Body of pancreas (tissue), 4 donors: Measurements from ENCODE around the gene IER5. TPM values are rescaled to one million over a fixed set of nuclear protein-coding genes. Genes with fewer than 3 reads are reported as not detected.
A peak's percentile ranks its signal among the peaks of the same experiment; 100 is the strongest.

Experiments
- ATAC-seq: fragments of 150-250 bp; one replicate; pipeline ENCODE4 v1.9.1; 2016
- DNase-seq, 4 donors: peaks; one replicate each; pipeline ENCODE4 v3.0.0-alpha.2; 2019
- H3K27ac ChIP-seq, 4 donors: fragments of 200-600 bp; sonication (generic); 1 replicate in 3 of 4; 2 replicates in 1 of 4; pipeline versions ENCODE4 v1.5.1 to v1.6.1; 2016 to 2019; ENCODE audit warnings: mild to moderate bottlenecking in 1 of 4, mixed read lengths in 1 of 4, moderate library complexity in 1 of 4
- H3K27me3 ChIP-seq, 2 donors: fragments of 200-600 bp; sonication (generic); one replicate each; pipeline ENCODE4 v1.6.0; 2016; ENCODE audit warnings: mild to moderate bottlenecking in 1 of 2
- H3K36me3 ChIP-seq, 2 donors: fragments of 200-600 bp; sonication (generic); replicated peaks in 1 of 2; 2 replicates each; pipeline ENCODE4 v1.5.1; 2016; ENCODE audit warnings: low read depth in 2 of 2; ENCODE audit not compliant: insufficient read depth in 1 of 2
- H3K4me1 ChIP-seq: fragments of 200-600 bp; sonication (generic); one replicate; pipeline ENCODE4 v1.6.0; 2016
- H3K4me3 ChIP-seq, 2 donors: fragments of 200-600 bp; sonication (generic); 1 replicate in 1 of 2; 2 replicates in 1 of 2; pipeline ENCODE4 v1.5.1; 2016 to 2019
- H3K9me3 ChIP-seq, 3 donors: fragments of 200-600 bp; sonication (generic); 1 replicate in 2 of 3; 2 replicates in 1 of 3; pipeline ENCODE4 v1.5.1; 2016
- POLR2A ChIP-seq, 3 donors: fragments of 450-650 bp; IDR thresholded peaks; one replicate each; pipeline ENCODE4 v1.6.1; 2016; ENCODE audit warnings: antibody characterized with exemption in 3 of 3, mild to moderate bottlenecking in 2 of 3
- WGBS, 2 donors: methylation state at CpG; one replicate each; pipeline ENCODE4 v1.1.5; 2017; 5-methylcytosine and 5-hydroxymethylcytosine counted together
- intact Hi-C: fragments of 100-400 bp; cut with DNase I; formaldehyde crosslinking; loops from one replicate; pipeline ENCODE4 v1.15.1; 2023
- total RNA-seq, 2 donors: library from RNA; depleted of rRNA; stranded (reverse); fragments of >200 nt; gene quantifications; one replicate each; pipeline ENCODE4 v1.1.0, GENCODE V29; 2016
- TF ChIP-seq, protein P1 (sequence below), 7 experiments: fragments of 450-650 bp in 4 of 7; fragments of 200-600 bp in 3 of 7; sonication (generic) in 3 of 7; IDR thresholded peaks; one replicate each; pipeline ENCODE4 v1.5.1; 2016 to 2019; ENCODE audit warnings: antibody characterized with exemption in 7 of 7

IER5 gene
- total RNA-seq, 2 donors from 2014 or later: 6.6 to 6.7 TPM

DNA sequence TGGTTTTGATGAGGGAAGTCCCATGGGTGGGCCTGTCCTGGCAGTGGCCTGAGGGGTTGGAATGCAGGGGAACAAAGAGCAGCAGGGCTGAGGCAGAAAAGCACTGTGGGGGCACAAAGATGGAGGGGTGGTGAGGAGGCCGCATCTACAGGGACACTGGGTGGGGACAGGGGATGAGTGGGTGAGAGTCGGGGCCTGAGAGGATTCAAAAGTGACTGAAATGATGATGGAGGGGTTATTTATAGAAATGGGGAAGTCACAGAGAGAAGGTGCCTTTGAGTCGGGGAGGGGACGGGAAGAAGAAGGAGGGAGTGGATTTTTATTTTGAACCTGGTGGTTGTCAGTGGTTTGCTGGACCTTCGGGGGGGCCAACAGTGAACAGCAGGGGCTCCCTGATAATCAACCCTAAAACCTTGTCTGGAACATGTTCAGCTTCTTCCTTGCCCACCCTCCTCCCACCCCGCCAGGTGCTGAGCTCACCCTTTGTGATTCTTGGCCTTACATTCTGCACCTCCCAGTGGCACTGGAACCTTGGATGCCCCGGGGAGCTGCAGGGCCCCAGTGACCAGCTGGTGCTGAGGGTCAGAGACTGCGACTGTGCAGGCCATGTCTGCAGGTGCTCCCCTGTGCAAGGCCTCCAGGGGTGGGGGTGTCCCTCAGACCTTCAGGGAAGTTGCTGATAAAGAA lies 42.9 kb downstream of the IER5 start:
- ATAC-seq: no peak
- intact Hi-C loops: no loop called here
- Histone ChIP-seq H3K27me3 (no peaks in the 10 kb centered on the region), H3K4me1 (peaks cover 27% of the 10 kb centered on the region), H3K9me3 (no peaks in the 10 kb centered on the region), H3K4me3 (no peak overlapping the region), H3K27ac (no peak overlapping the region), H3K36me3 (no peaks in the 10 kb centered on the region)
- TF ChIP-seq, protein P1, sequence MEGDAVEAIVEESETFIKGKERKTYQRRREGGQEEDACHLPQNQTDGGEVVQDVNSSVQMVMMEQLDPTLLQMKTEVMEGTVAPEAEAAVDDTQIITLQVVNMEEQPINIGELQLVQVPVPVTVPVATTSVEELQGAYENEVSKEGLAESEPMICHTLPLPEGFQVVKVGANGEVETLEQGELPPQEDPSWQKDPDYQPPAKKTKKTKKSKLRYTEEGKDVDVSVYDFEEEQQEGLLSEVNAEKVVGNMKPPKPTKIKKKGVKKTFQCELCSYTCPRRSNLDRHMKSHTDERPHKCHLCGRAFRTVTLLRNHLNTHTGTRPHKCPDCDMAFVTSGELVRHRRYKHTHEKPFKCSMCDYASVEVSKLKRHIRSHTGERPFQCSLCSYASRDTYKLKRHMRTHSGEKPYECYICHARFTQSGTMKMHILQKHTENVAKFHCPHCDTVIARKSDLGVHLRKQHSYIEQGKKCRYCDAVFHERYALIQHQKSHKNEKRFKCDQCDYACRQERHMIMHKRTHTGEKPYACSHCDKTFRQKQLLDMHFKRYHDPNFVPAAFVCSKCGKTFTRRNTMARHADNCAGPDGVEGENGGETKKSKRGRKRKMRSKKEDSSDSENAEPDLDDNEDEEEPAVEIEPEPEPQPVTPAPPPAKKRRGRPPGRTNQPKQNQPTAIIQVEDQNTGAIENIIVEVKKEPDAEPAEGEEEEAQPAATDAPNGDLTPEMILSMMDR (IDR thresholded peaks at IDR 0.05): no peak
- no peak for TF ChIP-seq POLR2A (IDR thresholded peaks at IDR 0.05)
- 63 to 79% methylated on average over 6 of the region's 8 CpGs for WGBS, 2 donors
- DNase-seq: no peak

DNA sequence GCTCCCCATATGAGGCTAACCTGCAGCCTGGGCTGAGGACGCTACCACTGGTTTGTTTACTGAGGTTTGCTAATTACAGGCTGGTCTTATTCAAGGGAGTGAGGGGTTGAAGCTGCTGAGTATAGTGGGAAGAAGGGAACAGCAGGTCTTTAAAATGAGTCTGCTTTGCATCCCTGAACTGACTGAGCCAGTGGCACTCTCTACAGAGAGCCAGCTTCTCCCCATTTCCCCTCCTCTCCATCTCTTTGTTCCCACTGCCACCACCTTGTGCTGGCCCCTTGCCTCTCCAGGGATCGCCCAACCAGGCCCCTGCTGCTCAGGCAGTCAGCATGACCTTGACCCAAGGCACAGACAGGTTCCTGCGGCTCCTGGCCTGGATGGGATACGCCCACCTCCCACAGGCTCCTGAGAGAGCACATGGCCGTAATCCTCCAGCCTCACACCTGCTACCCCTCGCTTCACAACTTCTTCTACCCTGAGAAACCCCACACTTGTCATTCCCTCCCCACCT lies 45.0 kb downstream of the IER5 start:
- Histone ChIP-seq H3K27ac (no peak overlapping the region), H3K4me3 (no peak overlapping the region), H3K27me3 (no peaks in the 10 kb centered on the region), H3K36me3 (no peaks in the 10 kb centered on the region), H3K9me3 (no peaks in the 10 kb centered on the region), H3K4me1 (peaks cover 27% of the 10 kb centered on the region)
- DNase-seq: no peak
- intact Hi-C loops: no loop called here
- TF ChIP-seq POLR2A (IDR thresholded peaks at IDR 0.05): no peak
- TF ChIP-seq, protein P1 (IDR thresholded peaks at IDR 0.05): no peak
- no peak for ATAC-seq
- WGBS, 2 donors: 88 to 89% methylated on average over 6 of the region's 6 CpGs

DNA sequence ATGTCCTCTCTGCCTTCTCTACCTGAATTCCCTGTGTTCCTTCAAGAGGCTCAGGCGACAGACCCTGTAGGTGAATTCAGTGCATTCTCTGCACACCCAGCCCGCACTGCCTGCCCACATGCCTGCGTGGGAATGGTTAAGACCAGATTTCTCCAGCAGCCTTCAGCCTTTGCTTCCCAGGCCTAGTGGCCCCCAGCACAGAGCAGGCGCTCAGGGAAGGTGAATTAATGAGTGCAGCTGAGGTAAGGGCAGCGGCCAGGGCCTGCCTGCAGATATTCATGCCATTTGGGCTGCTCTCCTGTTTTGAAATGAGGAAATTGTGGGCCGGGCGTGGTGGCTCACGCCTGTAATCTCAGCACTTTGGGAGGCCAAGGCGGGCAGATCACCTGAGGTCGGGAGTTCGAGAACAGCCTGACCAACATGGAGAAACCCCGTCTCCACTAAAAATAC lies 45.5 kb downstream of the IER5 start:
- Histone ChIP-seq H3K36me3 (no peaks in the 10 kb centered on the region), H3K27ac (no peak overlapping the region), H3K27me3 (no peaks in the 10 kb centered on the region), H3K4me1 (peaks cover 27% of the 10 kb centered on the region), H3K4me3 (no peak overlapping the region), H3K9me3 (no peaks in the 10 kb centered on the region)
- intact Hi-C loops: no loop called here
- WGBS, 2 donors: 93% methylated on average over 12 of the region's 12 CpGs
- no peak for DNase-seq
- no peak for TF ChIP-seq POLR2A (IDR thresholded peaks at IDR 0.05)
- TF ChIP-seq, protein P1 (IDR thresholded peaks at IDR 0.05): no peak
- no peak for ATAC-seq

DNA sequence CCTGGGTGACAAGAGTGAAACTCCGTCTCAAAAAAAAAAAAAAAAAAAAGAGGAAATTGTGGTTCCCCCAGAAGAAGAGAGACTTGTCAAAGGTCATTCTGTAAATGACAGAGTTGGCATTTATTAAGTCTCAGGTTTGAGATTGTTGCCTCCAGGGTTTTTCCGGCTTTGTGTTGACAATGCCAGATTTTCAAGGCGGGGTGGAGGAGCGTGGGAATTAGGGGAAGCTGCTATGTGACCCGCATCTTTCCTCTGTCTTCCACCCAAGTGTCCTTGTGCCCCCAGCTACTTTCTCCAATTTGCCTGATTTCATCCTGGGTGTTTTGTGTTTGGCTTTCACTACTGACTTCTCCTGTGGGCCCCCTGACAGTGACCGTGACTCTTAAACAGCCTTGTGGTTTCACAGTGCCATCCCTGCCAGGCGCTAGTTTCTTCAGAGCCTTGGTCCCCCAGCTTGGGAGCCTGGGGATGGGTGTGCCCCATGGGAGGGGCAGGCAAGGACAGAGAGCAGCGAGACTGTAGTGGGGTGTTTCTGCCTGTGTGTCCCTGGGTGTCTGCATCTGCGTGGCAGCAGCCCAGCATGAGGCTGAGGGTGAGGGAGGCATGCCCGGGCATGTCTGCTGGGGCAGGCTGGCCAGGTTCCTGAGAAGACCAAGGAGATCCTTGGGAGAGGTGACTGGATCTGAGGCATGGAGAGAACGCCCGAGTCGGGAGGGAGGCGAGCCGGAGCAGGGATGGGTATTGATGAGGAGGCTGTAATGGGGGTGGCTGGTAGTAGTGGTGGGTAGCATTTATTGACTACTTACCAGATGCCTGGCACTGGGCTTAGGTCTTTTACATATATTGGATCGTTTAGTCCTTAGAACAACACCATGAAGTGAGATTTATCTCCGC lies 46.3 kb downstream of the IER5 start:
- WGBS, 2 donors: 68 to 75% methylated on average over 17 of the region's 17 CpGs

More for the DNA sequence above, 46.3 kb downstream of the IER5 start:
- DNase-seq (peak; percentile 44 to 84 (median 66)), ATAC-seq (peak; percentile 78)
- peak overlapping the region in 3 of 4 donors; percentile 24 to 68 (median 56) for H3K27ac ChIP-seq
- no peaks in the 10 kb centered on the region for H3K9me3 ChIP-seq
- peaks cover 27% of the 10 kb centered on the region for H3K4me1 ChIP-seq
- no peak overlapping the region for H3K4me3 ChIP-seq
- no peaks in the 10 kb centered on the region for H3K27me3 ChIP-seq
- H3K36me3 ChIP-seq: no peaks in the 10 kb centered on the region
- TF ChIP-seq POLR2A (IDR thresholded peaks at IDR 0.05): peak in 2 of 3 donors; percentile 14 to 28
- TF ChIP-seq, protein P1 (IDR thresholded peaks at IDR 0.05): no peak
- intact Hi-C loops: no loop called here
